GM12874 (cell line): Measurements from ENCODE around the gene ACTL6B.

ENCODE experiments used
- TF ChIP-seq, protein P1 (sequence below): IDR thresholded peaks from 2 replicates; pipeline ENCODE4 v1.5.1; 2011; ENCODE audit warnings: low read depth, mild to moderate bottlenecking, control low read depth, low read length, moderate library complexity; ENCODE audit not compliant: insufficient read depth

Gene ACTL6B

DNA sequence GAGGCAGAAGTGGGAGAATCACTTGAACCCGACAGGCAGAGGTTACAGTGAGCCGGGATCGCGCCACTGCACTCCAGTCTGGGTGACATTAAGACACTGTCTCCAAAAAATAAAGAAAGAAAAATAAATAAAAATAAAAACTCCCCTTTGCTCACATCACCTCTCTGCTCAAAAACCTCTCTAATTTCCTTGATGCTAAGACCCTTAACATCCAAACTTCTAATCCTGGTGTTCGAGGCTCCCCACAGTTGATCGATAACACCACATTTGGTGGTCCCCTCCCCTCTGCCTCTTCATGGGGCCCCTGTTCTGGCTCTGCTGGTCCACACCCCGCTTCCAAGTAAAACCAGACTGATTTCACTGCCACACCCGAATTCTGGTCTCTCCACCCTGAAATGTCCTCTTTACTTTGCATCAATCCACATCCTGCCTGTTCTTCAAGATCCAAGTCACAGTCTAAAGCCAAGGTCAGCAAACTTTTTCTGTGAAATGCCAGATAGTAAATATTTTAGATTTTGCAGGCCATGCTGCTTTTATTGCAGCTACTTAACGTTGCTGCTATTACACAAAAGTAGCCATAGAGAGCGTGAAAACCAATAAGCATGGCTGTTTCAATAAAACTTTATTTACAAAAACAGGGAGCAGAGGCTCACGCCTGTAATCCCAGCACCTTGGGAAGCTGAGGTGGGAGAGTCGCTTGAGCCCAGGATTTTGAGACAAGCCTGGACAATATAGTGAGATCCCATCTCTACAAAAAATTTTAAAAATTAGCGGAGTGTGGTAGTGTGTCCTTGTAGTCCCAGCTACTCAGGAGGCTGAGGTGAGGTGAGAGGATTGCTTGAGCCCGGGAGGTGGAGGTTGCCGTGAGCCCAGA, 32.1 kb downstream of the ACTL6B start:
- TF ChIP-seq, protein P1, sequence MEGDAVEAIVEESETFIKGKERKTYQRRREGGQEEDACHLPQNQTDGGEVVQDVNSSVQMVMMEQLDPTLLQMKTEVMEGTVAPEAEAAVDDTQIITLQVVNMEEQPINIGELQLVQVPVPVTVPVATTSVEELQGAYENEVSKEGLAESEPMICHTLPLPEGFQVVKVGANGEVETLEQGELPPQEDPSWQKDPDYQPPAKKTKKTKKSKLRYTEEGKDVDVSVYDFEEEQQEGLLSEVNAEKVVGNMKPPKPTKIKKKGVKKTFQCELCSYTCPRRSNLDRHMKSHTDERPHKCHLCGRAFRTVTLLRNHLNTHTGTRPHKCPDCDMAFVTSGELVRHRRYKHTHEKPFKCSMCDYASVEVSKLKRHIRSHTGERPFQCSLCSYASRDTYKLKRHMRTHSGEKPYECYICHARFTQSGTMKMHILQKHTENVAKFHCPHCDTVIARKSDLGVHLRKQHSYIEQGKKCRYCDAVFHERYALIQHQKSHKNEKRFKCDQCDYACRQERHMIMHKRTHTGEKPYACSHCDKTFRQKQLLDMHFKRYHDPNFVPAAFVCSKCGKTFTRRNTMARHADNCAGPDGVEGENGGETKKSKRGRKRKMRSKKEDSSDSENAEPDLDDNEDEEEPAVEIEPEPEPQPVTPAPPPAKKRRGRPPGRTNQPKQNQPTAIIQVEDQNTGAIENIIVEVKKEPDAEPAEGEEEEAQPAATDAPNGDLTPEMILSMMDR = no peak

DNA sequence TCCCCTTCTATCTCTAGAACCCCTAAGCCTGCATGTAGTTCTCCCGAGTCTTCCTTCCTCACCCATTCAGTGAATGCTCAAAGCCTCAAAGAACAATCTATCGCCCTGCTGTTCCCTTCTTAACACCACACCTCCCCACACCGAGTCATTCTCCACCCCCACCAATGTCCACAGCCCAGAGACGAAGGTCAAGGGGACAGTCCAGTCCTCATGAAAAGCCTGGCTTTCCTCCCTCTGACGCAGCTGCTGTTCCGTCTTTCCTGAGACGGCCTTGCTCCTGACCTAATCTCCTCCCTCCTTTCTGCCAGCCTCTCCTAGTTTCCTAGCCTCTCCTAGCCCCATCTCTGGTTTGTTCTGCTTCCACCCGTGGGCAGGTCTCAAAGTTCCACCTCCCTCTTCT, 34.7 kb downstream of the ACTL6B start:
- TF ChIP-seq, protein P1 = no peak

- TF ChIP-seq, protein P1 = no peak
Measured at GRCh38 chr7:100620804-100621203, 35.4 kb downstream of the ACTL6B start.

DNA sequence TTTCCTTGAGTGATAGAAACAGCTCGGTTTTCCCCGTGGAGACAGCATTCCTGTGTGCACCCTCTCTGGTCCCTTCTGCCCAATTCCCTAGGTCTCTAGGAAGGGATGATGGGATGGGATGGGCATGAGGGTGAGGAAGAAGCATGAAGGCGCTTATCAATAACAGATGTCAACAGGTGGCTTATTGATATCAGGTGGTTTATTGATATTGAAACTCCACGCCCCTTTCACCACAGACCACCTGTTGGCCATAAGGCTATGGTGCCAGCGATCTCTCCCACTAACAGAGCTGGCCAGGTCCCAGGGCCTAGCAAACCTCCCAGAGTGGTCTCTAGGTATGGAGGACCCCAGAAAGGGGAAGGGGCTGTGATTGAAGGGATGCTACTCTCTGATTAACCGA, 36.0 kb downstream of the ACTL6B start:
- TF ChIP-seq, protein P1 = no peak

DNA sequence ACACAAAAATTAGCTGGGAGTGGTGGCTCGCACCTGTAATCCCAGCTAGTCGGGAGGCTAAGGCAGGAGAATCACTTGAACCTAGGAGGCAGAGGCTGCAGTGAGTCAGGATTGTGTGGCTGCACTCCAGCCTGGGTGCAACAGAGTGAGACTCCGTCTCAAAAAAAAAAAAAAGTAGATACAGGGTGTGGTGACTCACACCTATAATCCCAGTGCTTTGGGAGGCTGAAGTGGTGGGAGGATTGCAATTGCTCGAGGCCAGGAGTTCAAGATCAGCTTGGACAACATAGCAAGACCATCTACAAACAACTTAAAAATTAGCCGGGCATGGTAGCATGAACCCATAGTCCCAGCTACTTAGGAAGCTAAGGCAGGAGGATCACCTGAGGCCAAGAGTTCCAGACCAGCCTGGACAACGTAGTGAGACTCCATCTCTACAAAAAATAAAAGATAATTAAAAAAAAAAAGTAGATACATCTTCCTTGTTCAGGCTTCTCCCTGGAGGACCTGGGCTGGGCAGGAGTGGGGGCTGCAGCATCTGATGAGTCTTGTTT, 41.9 kb downstream of the ACTL6B start:
- TF ChIP-seq, protein P1 = no peak

GRCh38 chr7:100613412-100614175, 42.7 kb downstream of the ACTL6B start:
- TF ChIP-seq, protein P1 = no peak

- TF ChIP-seq, protein P1 = no peak
Measured at GRCh38 chr7:100612730-100613390, 43.4 kb downstream of the ACTL6B start.
